Mesodermal cell (in vitro differentiated cells): Measurements from ENCODE around the gene CDK6.

Experiments
- H3K27ac ChIP-seq: 2 replicates; pipeline ENCODE4 v1.7.0; 2013; ENCODE audit warnings: mild to moderate bottlenecking, low read depth, low read length, moderate library complexity; ENCODE audit not compliant: severe bottlenecking
- H3K36me3 ChIP-seq: 2 replicates; pipeline ENCODE4 v1.7.1; 2013; ENCODE audit warnings: mild to moderate bottlenecking, low read length, moderate library complexity; ENCODE audit not compliant: control insufficient read depth, insufficient read depth
- H3K4me1 ChIP-seq: one replicate; pipeline ENCODE4 v1.7.1; 2013; ENCODE audit warnings: mild to moderate bottlenecking, low read length; ENCODE audit not compliant: insufficient read depth, control insufficient read depth, poor library complexity, severe bottlenecking
- H3K4me3 ChIP-seq: 2 replicates; pipeline ENCODE4 v1.7.0; 2013; ENCODE audit warnings: low read length, control low read depth, mild to moderate bottlenecking; ENCODE audit not compliant: insufficient read depth, poor library complexity, severe bottlenecking; ENCODE audit errors: extremely low read depth
- H3K9me3 ChIP-seq: 2 replicates; pipeline ENCODE4 v1.7.1; 2013; ENCODE audit warnings: mild to moderate bottlenecking, low read length, moderate library complexity; ENCODE audit not compliant: control insufficient read depth
- WGBS, 2 experiments: methylation state at CpG; one replicate each; pipeline ENCODE4 v1.1.5; 2013; ENCODE audit warnings: missing lambda C conversion rate in 2 of 2; ENCODE audit not compliant: insufficient coverage in 2 of 2; 5-methylcytosine and 5-hydroxymethylcytosine counted together

The CDK6 gene

DNA sequence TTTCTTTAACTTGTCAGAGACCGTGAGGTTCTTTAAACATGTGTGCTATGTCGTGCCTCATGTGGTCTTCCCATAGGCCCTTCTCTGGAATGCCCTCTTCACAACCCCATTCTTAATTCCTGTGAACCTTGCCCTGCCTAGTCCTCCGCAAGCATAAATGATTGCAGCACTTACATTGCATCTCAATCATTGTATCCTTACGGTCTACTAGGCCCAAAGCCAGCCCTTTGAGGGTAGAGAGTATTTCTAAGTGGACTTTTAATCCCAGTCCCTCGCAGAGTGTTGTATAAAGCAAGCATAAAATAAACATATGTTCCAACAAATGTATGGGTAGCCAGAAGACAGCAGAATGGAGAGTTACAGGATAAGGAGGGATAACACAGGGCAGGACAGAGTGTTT, 154.0 kb downstream of the CDK6 start:
- Histone ChIP-seq H3K36me3 (peaks cover 24% of the 10 kb centered on the region), H3K4me3 (no peak overlapping the region), H3K27ac (peak overlapping the region; percentile 13), H3K9me3 (no peaks in the 10 kb centered on the region), H3K4me1 (no peaks in the 10 kb centered on the region)
- WGBS, 2 experiments, result 82 to 100% methylated on average over 1 to 2 of the region's 5 CpGs

DNA sequence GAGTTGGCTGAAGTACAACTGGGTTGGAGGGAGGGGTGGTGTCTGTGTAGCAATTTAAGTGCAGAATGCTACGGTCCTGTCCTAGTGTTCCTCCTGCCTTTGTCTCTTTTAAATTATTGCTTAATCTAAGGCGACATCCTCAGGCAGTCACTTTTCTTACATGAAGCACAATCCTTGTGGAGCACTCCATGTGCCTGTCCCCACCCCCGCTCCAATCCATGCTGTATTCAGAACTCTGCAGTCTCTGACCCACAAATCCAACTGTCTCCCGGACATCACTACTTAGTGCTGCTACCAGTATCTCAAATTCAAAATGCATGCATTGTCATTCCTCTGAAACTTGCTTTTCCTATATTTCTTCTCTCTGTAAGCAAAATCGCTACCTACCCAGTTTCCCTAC, 154.7 kb downstream of the CDK6 start:
- no peaks in the 10 kb centered on the region for H3K4me1 ChIP-seq

DNA sequence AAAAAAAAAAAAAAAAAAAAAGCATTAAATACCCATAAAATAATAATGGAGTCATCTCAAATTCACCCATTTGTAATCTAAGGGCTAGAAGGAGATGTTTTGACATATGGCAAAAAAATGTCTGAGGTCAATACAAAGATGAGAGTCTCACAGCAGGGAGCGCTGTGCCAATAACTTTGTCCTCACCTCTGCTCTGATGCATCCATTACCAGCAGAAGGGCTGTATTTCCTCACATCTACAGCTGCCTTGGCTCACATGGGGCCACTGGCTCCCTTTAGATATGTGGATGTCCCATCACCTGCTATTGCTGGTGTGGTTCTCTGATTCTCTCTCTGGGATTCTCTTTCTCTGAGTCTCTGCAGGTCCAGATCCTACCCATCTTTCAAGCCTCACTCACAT, 155.9 kb downstream of the CDK6 start:
- H3K4me1 ChIP-seq, result no peaks in the 10 kb centered on the region
- H3K27ac ChIP-seq, result no peak overlapping the region
- H3K4me3 ChIP-seq, result no peak overlapping the region
- 100% methylated on average over 1 of the region's 1 CpG; no CpG with 5 or more reads in 1 of the 2 experiments for WGBS, 2 experiments
- no peaks in the 10 kb centered on the region for H3K9me3 ChIP-seq
- H3K36me3 ChIP-seq, result peaks cover 21% of the 10 kb centered on the region

More for the DNA sequence above, 154.7 kb downstream of the CDK6 start:
- Histone ChIP-seq H3K9me3 (no peaks in the 10 kb centered on the region), H3K27ac (no peak overlapping the region), H3K4me3 (no peak overlapping the region), H3K36me3 (peaks cover 21% of the 10 kb centered on the region)
- WGBS, 2 experiments, result 95 to 96% methylated on average over 4 to 5 of the region's 5 CpGs

- H3K4me1 ChIP-seq, result no peaks in the 10 kb centered on the region
- no peak overlapping the region for H3K27ac ChIP-seq
- WGBS, 2 experiments, result 83 to 100% methylated on average over 1 of the region's 3 CpGs
Measured at GRCh38 chr7:92678291-92678920, 158.0 kb downstream of the CDK6 start.

GRCh38 chr7:92674379-92674778, 162.0 kb downstream of the CDK6 start:
- Histone ChIP-seq H3K27ac (no peak overlapping the region), H3K4me1 (no peaks in the 10 kb centered on the region), H3K9me3 (no peaks in the 10 kb centered on the region), H3K4me3 (no peak overlapping the region), H3K36me3 (peaks cover 43% of the 10 kb centered on the region)

More at GRCh38 chr7:92678291-92678920, 158.0 kb downstream of the CDK6 start:
- no peaks in the 10 kb centered on the region for H3K9me3 ChIP-seq
- peaks cover 24% of the 10 kb centered on the region for H3K36me3 ChIP-seq
- H3K4me3 ChIP-seq, result no peak overlapping the region

- Histone ChIP-seq H3K27ac (no peak overlapping the region), H3K4me1 (no peaks in the 10 kb centered on the region), H3K36me3 (peaks cover 60% of the 10 kb centered on the region), H3K4me3 (no peak overlapping the region), H3K9me3 (no peaks in the 10 kb centered on the region)
- 100% methylated on average over 1 of the region's 6 CpGs for WGBS, 2 experiments
Measured at GRCh38 chr7:92671505-92672169, 164.7 kb downstream of the CDK6 start.

- no peaks in the 10 kb centered on the region for H3K9me3 ChIP-seq
- H3K27ac ChIP-seq, result no peak overlapping the region
- H3K4me3 ChIP-seq, result no peak overlapping the region
- WGBS, 2 experiments, result 100% methylated on average over 2 of the region's 2 CpGs; no CpG with 5 or more reads in 1 of the 2 experiments
- peaks cover 73% of the 10 kb centered on the region for H3K36me3 ChIP-seq
- H3K4me1 ChIP-seq, result no peaks in the 10 kb centered on the region
Measured at GRCh38 chr7:92670204-92670851, 166.0 kb downstream of the CDK6 start.

DNA sequence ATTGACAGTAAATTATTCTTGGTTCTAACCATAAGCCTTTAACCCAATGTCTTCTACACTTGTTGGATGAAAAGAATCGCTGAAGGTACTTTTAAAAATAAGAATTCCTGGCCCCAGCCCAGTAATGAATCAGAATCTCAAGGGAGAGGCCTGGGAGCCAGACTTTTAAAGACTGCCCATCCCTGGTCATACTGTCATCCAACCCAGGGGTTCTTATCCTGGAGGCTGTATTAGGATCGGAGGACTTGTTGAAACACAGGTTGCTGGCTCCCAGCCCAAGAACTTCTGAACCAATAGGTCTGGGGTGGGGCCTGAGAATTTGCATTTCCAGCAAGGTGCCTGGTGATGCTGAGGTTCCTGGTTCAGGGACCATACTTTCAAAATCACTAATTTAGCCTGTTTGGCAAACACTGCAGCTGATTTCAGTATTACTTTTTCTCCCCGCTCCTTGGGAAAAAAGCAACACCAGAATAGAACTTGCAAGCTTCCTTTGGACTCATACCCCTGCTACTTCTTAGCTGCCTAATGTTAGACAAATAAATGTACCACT, 166.7 kb downstream of the CDK6 start:
- H3K27ac ChIP-seq, result no peak overlapping the region
- H3K4me1 ChIP-seq, result no peaks in the 10 kb centered on the region
- 94 to 100% methylated on average over 2 of the region's 3 CpGs for whole genome bisulfite sequencing, 2 experiments
- H3K9me3 ChIP-seq, result no peaks in the 10 kb centered on the region
- peaks cover 77% of the 10 kb centered on the region for H3K36me3 ChIP-seq
- no peak overlapping the region for H3K4me3 ChIP-seq

DNA sequence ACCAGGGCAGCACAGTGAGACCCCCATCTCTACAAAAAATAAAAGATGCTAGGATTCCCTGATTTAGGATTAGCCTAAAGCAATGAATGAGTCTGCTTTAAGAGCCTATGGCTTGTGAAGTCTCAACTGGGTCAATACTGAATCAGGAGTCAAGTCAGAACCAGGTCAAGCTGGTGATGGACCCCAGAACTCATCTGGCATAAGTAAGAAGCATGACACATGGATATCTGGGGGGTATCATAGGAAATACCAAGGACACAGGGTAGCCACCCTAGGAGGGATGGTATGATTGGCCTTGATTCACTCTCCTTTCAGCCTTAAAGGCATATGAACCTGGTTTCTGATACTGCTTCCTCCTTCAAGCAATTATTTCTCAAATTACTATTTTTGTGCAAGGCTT, 167.8 kb downstream of the CDK6 start:
- no peak overlapping the region for H3K4me3 ChIP-seq

DNA sequence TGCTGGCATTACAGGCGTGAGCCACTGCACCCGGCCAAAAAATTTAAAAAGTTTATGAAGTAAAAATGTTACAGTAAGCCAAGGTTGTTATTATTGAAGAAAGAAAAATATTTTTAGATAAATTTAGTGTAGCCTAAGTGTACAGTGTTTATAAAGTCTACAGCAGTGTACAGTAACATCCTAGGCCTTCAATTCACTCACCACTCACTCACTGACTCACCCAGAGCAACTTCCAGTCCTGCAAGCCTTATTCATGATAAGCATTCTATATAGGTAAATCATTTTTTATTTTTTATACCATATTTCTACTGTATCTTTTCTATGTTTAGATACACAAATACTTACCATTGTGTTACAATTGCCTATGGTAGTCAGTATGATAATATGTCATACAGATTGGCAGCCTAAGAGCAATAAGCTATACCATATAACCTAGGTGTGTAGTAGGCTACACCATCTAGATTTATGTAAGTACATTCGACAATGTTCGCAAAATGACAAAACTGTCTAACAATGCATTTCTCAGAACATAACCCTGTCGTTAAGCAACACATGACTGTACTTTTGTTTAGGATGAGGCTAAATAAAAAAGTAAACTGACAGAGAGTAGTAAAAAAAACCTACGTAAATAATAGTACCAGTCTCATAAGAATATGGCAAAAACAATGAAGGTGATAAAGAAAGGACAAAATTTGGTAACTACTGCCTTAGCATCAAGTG, 168.4 kb downstream of the CDK6 start:
- no peak overlapping the region for H3K4me3 ChIP-seq
- H3K4me1 ChIP-seq, result no peaks in the 10 kb centered on the region
- H3K36me3 ChIP-seq, result peaks cover 71% of the 10 kb centered on the region
- no peak overlapping the region for H3K27ac ChIP-seq
- WGBS, 2 experiments, result 100% methylated on average over 1 of the region's 6 CpGs; no CpG with 5 or more reads in 1 of the 2 experiments
- no peaks in the 10 kb centered on the region for H3K9me3 ChIP-seq

More for the DNA sequence above, 167.8 kb downstream of the CDK6 start:
- H3K36me3 ChIP-seq, result peaks cover 75% of the 10 kb centered on the region
- H3K4me1 ChIP-seq, result no peaks in the 10 kb centered on the region
- no peaks in the 10 kb centered on the region for H3K9me3 ChIP-seq
- no peak overlapping the region for H3K27ac ChIP-seq
